H9 (cell line): ENCODE results near the gene PDE8A. TPM values are rescaled to one million over a fixed set of nuclear protein-coding genes. Genes with fewer than 3 reads are reported as not detected.

ENCODE experiments used
- DNase-seq: peaks from one replicate; pipeline ENCODE4 v3.0.0-alpha.2; 2017
- H2AFZ ChIP-seq: one replicate; pipeline ENCODE4 v1.6.1; 2013; ENCODE audit warnings: mild to moderate bottlenecking, low read length, control low read depth, moderate library complexity
- H2AK5ac ChIP-seq: 2 replicates; pipeline ENCODE4 v1.6.1; 2013; ENCODE audit warnings: low read length, control low read depth, mixed read lengths; ENCODE audit not compliant: insufficient read length
- H2BK120ac ChIP-seq: one replicate; pipeline ENCODE4 v1.6.1; 2013; ENCODE audit warnings: low read depth, mild to moderate bottlenecking, low read length, control low read depth, inconsistent platforms; ENCODE audit not compliant: poor library complexity, severe bottlenecking
- H2BK12ac ChIP-seq: 2 replicates; pipeline ENCODE4 v1.6.1; 2013; ENCODE audit warnings: low read length, control low read depth, mixed read lengths, low read depth; ENCODE audit not compliant: insufficient read length
- H2BK15ac ChIP-seq: 2 replicates; pipeline ENCODE4 v1.6.1; 2013; ENCODE audit warnings: low read depth, low read length, control low read depth
- H2BK20ac ChIP-seq: one replicate; pipeline ENCODE4 v1.6.1; 2013; ENCODE audit warnings: low read depth, mild to moderate bottlenecking, low read length, control low read depth, inconsistent platforms; ENCODE audit not compliant: poor library complexity, severe bottlenecking
- H2BK5ac ChIP-seq: 2 replicates; pipeline ENCODE4 v1.6.1; 2013; ENCODE audit warnings: low read length, control low read depth, mixed read lengths; ENCODE audit not compliant: insufficient read length
- H3K14ac ChIP-seq: 2 replicates; pipeline ENCODE4 v1.6.1; 2013; ENCODE audit warnings: low read length, control low read depth; ENCODE audit not compliant: insufficient read depth
- H3K18ac ChIP-seq: 2 replicates; pipeline ENCODE4 v1.6.1; 2013; ENCODE audit warnings: low read depth, mild to moderate bottlenecking, mixed read lengths, low read length, control low read depth; ENCODE audit not compliant: insufficient read length
- H3K23ac ChIP-seq: 2 replicates; pipeline ENCODE4 v1.6.1; 2013; ENCODE audit warnings: low read length, control low read depth, mixed read lengths, low read depth; ENCODE audit not compliant: insufficient read length
- H3K23me2 ChIP-seq: 2 replicates; pipeline ENCODE4 v1.6.1; 2013; ENCODE audit warnings: low read depth, mild to moderate bottlenecking, mixed read lengths, low read length, control low read depth; ENCODE audit not compliant: insufficient read length, poor library complexity, severe bottlenecking
- H3K27ac ChIP-seq: 2 replicates; pipeline ENCODE4 v1.5.1; 2013; ENCODE audit warnings: low read length, control low read depth, mixed read lengths, low read depth; ENCODE audit not compliant: insufficient read length
- H3K27me3 ChIP-seq: 2 replicates; pipeline ENCODE4 v1.6.1; 2013; ENCODE audit warnings: low read length, control low read depth, inconsistent platforms; ENCODE audit not compliant: insufficient read depth
- H3K4ac ChIP-seq: 2 replicates; pipeline ENCODE4 v1.6.1; 2013; ENCODE audit warnings: low read depth, mild to moderate bottlenecking, control low read depth, inconsistent platforms, low read length, moderate library complexity
- H3K4me1 ChIP-seq: 2 replicates; pipeline ENCODE4 v1.6.1; 2013; ENCODE audit warnings: low read length, control low read depth, inconsistent platforms; ENCODE audit not compliant: insufficient read depth
- H3K4me2 ChIP-seq: 2 replicates; pipeline ENCODE4 v1.6.1; 2013; ENCODE audit warnings: low read length, control low read depth, mixed read lengths; ENCODE audit not compliant: insufficient read length, insufficient read depth
- H3K56ac ChIP-seq: 2 replicates; pipeline ENCODE4 v1.6.1; 2013; ENCODE audit warnings: low read depth, mild to moderate bottlenecking, mixed read lengths, low read length, control low read depth; ENCODE audit not compliant: insufficient read length
- H3K79me1 ChIP-seq: 2 replicates; pipeline ENCODE4 v1.6.1; 2013; ENCODE audit warnings: low read depth, mild to moderate bottlenecking, moderate library complexity, low read length, control low read depth, inconsistent platforms; ENCODE audit not compliant: insufficient read depth, poor library complexity, severe bottlenecking
- H3K79me2 ChIP-seq: 2 replicates; pipeline ENCODE4 v1.6.1; 2013; ENCODE audit warnings: low read length, control low read depth, inconsistent platforms; ENCODE audit not compliant: insufficient read depth
- H3K9ac ChIP-seq: 2 replicates; pipeline ENCODE4 v1.6.1; 2013; ENCODE audit warnings: low read length, control low read depth, mixed read lengths; ENCODE audit not compliant: insufficient read length; ENCODE audit errors: extremely low read depth
- H3K9me3 ChIP-seq: one replicate; pipeline ENCODE4 v1.6.1; 2013; ENCODE audit warnings: low read depth, low read length, inconsistent platforms; ENCODE audit not compliant: control insufficient read depth
- H3T11ph ChIP-seq: one replicate; pipeline ENCODE4 v1.6.1; 2013; ENCODE audit warnings: mild to moderate bottlenecking, low read length, control low read depth, inconsistent platforms
- H4K20me1 ChIP-seq: one replicate; pipeline ENCODE4 v1.6.1; 2013; ENCODE audit not compliant: control insufficient read depth, insufficient read length, insufficient read depth
- H4K5ac ChIP-seq: 2 replicates; pipeline ENCODE4 v1.6.1; 2013; ENCODE audit warnings: low read depth, mild to moderate bottlenecking, mixed read lengths, low read length, control low read depth; ENCODE audit not compliant: insufficient read length
- H4K8ac ChIP-seq: replicated peaks from 2 replicates; pipeline ENCODE4 v1.6.1; 2013; ENCODE audit warnings: low read length, control low read depth, mixed read lengths, low read depth; ENCODE audit not compliant: insufficient read length
- H4K91ac ChIP-seq: 2 replicates; pipeline ENCODE4 v1.6.1; 2013; ENCODE audit warnings: low read depth, mild to moderate bottlenecking, moderate library complexity, mixed read lengths, low read length, control low read depth; ENCODE audit not compliant: insufficient read length
- H3K27ac Mint-ChIP-seq, 3 experiments: 2 replicates in 2 of 3; 3 replicates in 1 of 3; pipeline ENCODE4 v1.8.0; 2020 to 2021; ENCODE audit warnings: mixed read lengths in 3 of 3, mild to moderate bottlenecking in 1 of 3, moderate library complexity in 1 of 3
- H3K27me3 Mint-ChIP-seq: 2 replicates; pipeline ENCODE4 v1.8.0; 2021; ENCODE audit warnings: low read depth, mild to moderate bottlenecking, moderate library complexity, mixed read lengths
- H3K36me3 Mint-ChIP-seq, 3 experiments: 2 replicates in 2 of 3; 3 replicates in 1 of 3; pipeline ENCODE4 v1.8.0; 2020 to 2021; ENCODE audit warnings: low read depth in 3 of 3, mixed read lengths in 3 of 3; ENCODE audit not compliant: insufficient read depth in 1 of 3
- H3K4me1 Mint-ChIP-seq, 2 experiments: 2 replicates each; pipeline ENCODE4 v1.8.0; 2020; ENCODE audit warnings: mixed read lengths in 2 of 2
- H3K4me3 Mint-ChIP-seq, 2 experiments: 2 replicates in 1 of 2; 3 replicates in 1 of 2; pipeline ENCODE4 v1.8.0; 2020 to 2021; ENCODE audit warnings: mild to moderate bottlenecking in 2 of 2, mixed read lengths in 2 of 2, moderate library complexity in 1 of 2
- H3K9me3 Mint-ChIP-seq, 2 experiments: 2 replicates in 1 of 2; 3 replicates in 1 of 2; pipeline ENCODE4 v1.8.0; 2020; ENCODE audit warnings: mild to moderate bottlenecking in 2 of 2, mixed read lengths in 2 of 2, moderate library complexity in 1 of 2
- CTCF ChIP-seq: fragments of 200-600 bp; sonication (generic); conservative IDR thresholded peaks from 3 replicates; pipeline ENCODE4 v1.8.0; 2021; ENCODE audit warnings: antibody characterized with exemption, mild to moderate bottlenecking
- WGBS: extraction: QIAGEN DNeasy Blood & Tissue Kit; methylation state at CpG from one replicate; pipeline ENCODE4 v1.1.7; 2013; ENCODE audit warnings: missing lambda C conversion rate, low lambda C conversion rate, mixed read lengths; ENCODE audit not compliant: insufficient read length; ENCODE audit errors: extremely low coverage; 5-methylcytosine and 5-hydroxymethylcytosine counted together
- total RNA-seq: library from RNA; stranded (reverse); gene quantifications from 2 replicates; pipeline ENCODE4 v1.2.1, GENCODE V29; 2021

PDE8A gene
- total RNA-seq, 1 experiment from 2014 or later = 9.3 TPM

- Histone ChIP-seq H2BK20ac (no peak overlapping the region), H4K5ac (no peak overlapping the region), H3K79me1 (no peaks in the 10 kb centered on the region), H3K27me3 (peaks cover 5% of the 10 kb centered on the region; the same call in 1 of the 2 replicates), H3K9me3 (no peaks in the 10 kb centered on the region), H3K56ac (no peak overlapping the region), H4K20me1 (no peaks in the 10 kb centered on the region), H2AFZ (no peak overlapping the region), H3K18ac (no peak overlapping the region), H2BK120ac (no peak overlapping the region), H2BK12ac (no peak overlapping the region), H3K27ac (no peak overlapping the region), H3K23me2 (peaks cover 7% of the 10 kb centered on the region), H3T11ph (no peak overlapping the region), H4K8ac (no peak overlapping the region), H3K4me2 (no peak overlapping the region), H3K14ac (no peak overlapping the region), H2BK5ac (no peak overlapping the region), H4K91ac (no peak overlapping the region), H3K9ac (no peak overlapping the region), H3K4ac (no peak overlapping the region), H2BK15ac (no peak overlapping the region), H3K23ac (no peak overlapping the region), H3K79me2 (no peaks in the 10 kb centered on the region), H2AK5ac (no peak overlapping the region), H3K4me1 (no peaks in the 10 kb centered on the region)
- Mint-ChIP-seq H3K4me1 (peaks cover 19 to 21% of the 10 kb centered on the region in 2 experiments), H3K4me3 (peak overlapping the region; percentile 75 to 87; a peak in 4 of 5 replicates), H3K9me3 (no peaks in the 10 kb centered on the region; a peak in 2 of 5 replicates), H3K27me3 (peaks cover 52% of the 10 kb centered on the region), H3K27ac (no peak overlapping the region), H3K36me3 (no peaks in the 10 kb centered on the region)
- DNase-seq = no peak
- TF ChIP-seq CTCF = no peak
- no CpG with 5 or more reads among the region's 4 CpGs for WGBS
Measured at GRCh38 chr15:84983294-84983693, 1.6 kb downstream of the PDE8A start.
